SK-N-SH (cell line): ENCODE measurements around the gene CD99L2. TPM values are rescaled to one million over a fixed set of nuclear protein-coding genes. Genes with fewer than 3 reads are reported as not detected.

Source experiments
- CTCF ChIA-PET: fragments of 300-600, 350-600 bp; formaldehyde crosslinking; extraction: SDS; loops from one replicate; lab custom pipeline; 2021; lab: Yijun Ruan, JAX
- POLR2A ChIA-PET: fragments of 350-600 bp; sonication (Branson Sonifier 250); formaldehyde crosslinking; extraction: SDS; loops from one replicate; lab custom pipeline; 2020; ENCODE audit warnings: antibody characterized with exemption, inconsistent platforms; lab: Yijun Ruan, JAX
- DNase-seq: peaks from one replicate; pipeline ENCODE4 v3.0.0; 2012
- H2AFZ ChIP-seq: fragments of 200-600 bp; sonication (generic); 2 replicates; pipeline ENCODE4 v1.8.1; 2016; ENCODE audit warnings: antibody characterized with exemption, mild to moderate bottlenecking, low read depth
- H3F3A ChIP-seq: fragments of 200-600 bp; sonication (generic); replicated peaks from 2 replicates; pipeline ENCODE3; 2016; ENCODE audit warnings: antibody characterized with exemption, mild to moderate bottlenecking; ENCODE audit not compliant: insufficient read depth
- H3K27ac ChIP-seq, 2 experiments: fragments of 200-500 bp in 1 of 2; fragments of 200-600 bp in 1 of 2; sonication (Bioruptor generic) in 1 of 2; sonication (generic), shearing (Covaris generic) in 1 of 2; 2 replicates each; pipeline versions ENCODE4 v1.5.1 to v1.6.1; 2014 to 2016; ENCODE audit warnings: low read depth in 2 of 2, inconsistent platforms in 1 of 2, low read length in 1 of 2, mild to moderate bottlenecking in 1 of 2, mixed read lengths in 1 of 2
- H3K27me3 ChIP-seq: fragments of 200-600 bp; sonication (generic), shearing (Covaris generic); 2 replicates; pipeline ENCODE4 v1.6.1; 2016; ENCODE audit warnings: mixed run types; ENCODE audit not compliant: insufficient read depth
- H3K36me3 ChIP-seq, 2 experiments: fragments of 200-500 bp in 1 of 2; fragments of 200-600 bp in 1 of 2; sonication (Bioruptor generic) in 1 of 2; sonication (generic) in 1 of 2; replicated peaks in 1 of 2; 2 replicates each; pipeline versions ENCODE3 to v1.5.1; 2014 to 2016; ENCODE audit warnings: low read length in 1 of 2, mild to moderate bottlenecking in 1 of 2; ENCODE audit not compliant: insufficient read depth in 2 of 2, control insufficient read depth in 1 of 2
- H3K4me1 ChIP-seq, 2 experiments: fragments of 200-500 bp in 1 of 2; fragments of 200-600 bp in 1 of 2; sonication (Bioruptor generic) in 1 of 2; sonication (generic), shearing (Covaris generic) in 1 of 2; 2 replicates each; pipeline versions ENCODE4 v1.5.1 to v1.6.1; 2014 to 2016; ENCODE audit warnings: low read depth in 1 of 2, low read length in 1 of 2, mixed run types in 1 of 2; ENCODE audit not compliant: insufficient read depth in 2 of 2, control insufficient read depth in 1 of 2
- H3K4me2 ChIP-seq: fragments of 200-600 bp; sonication (generic), shearing (Covaris generic); 2 replicates; pipeline ENCODE4 v1.6.1; 2017; ENCODE audit warnings: mixed run types
- H3K4me3 ChIP-seq, 2 experiments: fragments of 200-500 bp in 1 of 2; fragments of 200-600 bp in 1 of 2; sonication (Bioruptor generic) in 1 of 2; sonication (generic), shearing (Covaris generic) in 1 of 2; 2 replicates each; pipeline versions ENCODE4 v1.5.1 to v1.8.1; 2014 to 2016; ENCODE audit warnings: low read depth in 2 of 2, inconsistent platforms in 1 of 2, low read length in 1 of 2, mild to moderate bottlenecking in 1 of 2, mixed read lengths in 1 of 2, moderate library complexity in 1 of 2
- H3K79me2 ChIP-seq: fragments of 200-600 bp; sonication (generic); 2 replicates; pipeline ENCODE4 v1.8.1; 2017; ENCODE audit warnings: mild to moderate bottlenecking; ENCODE audit not compliant: insufficient read depth
- H3K9ac ChIP-seq: fragments of 200-600 bp; sonication (generic); 2 replicates; pipeline ENCODE4 v1.6.1; 2017; ENCODE audit warnings: mixed run types
- H3K9me2 ChIP-seq: fragments of 200-600 bp; sonication (generic); 2 replicates; pipeline ENCODE4 v1.6.1; 2017; ENCODE audit warnings: mixed run types
- H3K9me3 ChIP-seq: fragments of 200-600 bp; sonication (generic); 2 replicates; pipeline ENCODE4 v1.6.1; 2017; ENCODE audit warnings: mixed run types, mild to moderate bottlenecking, moderate library complexity
- H4K20me1 ChIP-seq: fragments of 200-600 bp; sonication (generic); 2 replicates; pipeline ENCODE4 v1.6.1; 2017; ENCODE audit warnings: mild to moderate bottlenecking, mixed run types; ENCODE audit not compliant: insufficient read depth
- EP300 ChIP-seq, 2 experiments: IDR thresholded peaks; 2 replicates each; pipeline versions ENCODE4 v1.4.0 to v1.6.1; 2012; ENCODE audit warnings: borderline replicate concordance in 1 of 2, low read depth in 1 of 2, low read length in 1 of 2
- NRF1 ChIP-seq: IDR thresholded peaks from 2 replicates; pipeline ENCODE4 v1.6.1; 2012; ENCODE audit warnings: low read depth, mild to moderate bottlenecking, low read length
- RXRA ChIP-seq: IDR thresholded peaks from 2 replicates; pipeline ENCODE4 v1.4.0; 2012; ENCODE audit warnings: low read depth, mild to moderate bottlenecking, borderline replicate concordance
- TCF12 ChIP-seq: IDR thresholded peaks from 2 replicates; pipeline ENCODE4 v1.4.0; 2012
- TEAD4 ChIP-seq: IDR thresholded peaks from 2 replicates; pipeline ENCODE4 v1.4.0; 2012; ENCODE audit warnings: mild to moderate bottlenecking, borderline replicate concordance; ENCODE audit not compliant: insufficient read depth
- YY1 ChIP-seq: IDR thresholded peaks from 2 replicates; pipeline ENCODE4 v1.4.0; 2012; ENCODE audit warnings: low read depth, mild to moderate bottlenecking
- WGBS: methylation state at CpG from one replicate; pipeline ENCODE4 v1.1.6; 2017; ENCODE audit warnings: low lambda C conversion rate; 5-methylcytosine and 5-hydroxymethylcytosine counted together
- polyA plus RNA-seq, 3 experiments: library from polyadenylated mRNA; depleted of rRNA; stranded (reverse); fragments of >200 nt; gene quantifications; 2 replicates each; pipeline ENCODE4 v1.2.3, GENCODE V29; 2012
- TF ChIP-seq, protein P1 (sequence below): IDR thresholded peaks from 2 replicates; pipeline ENCODE4; 2012

CD99L2 gene
- polyA plus RNA-seq, 1 of the 3 experiments (the other 2 are of a cell fraction): 57.7 TPM

DNA sequence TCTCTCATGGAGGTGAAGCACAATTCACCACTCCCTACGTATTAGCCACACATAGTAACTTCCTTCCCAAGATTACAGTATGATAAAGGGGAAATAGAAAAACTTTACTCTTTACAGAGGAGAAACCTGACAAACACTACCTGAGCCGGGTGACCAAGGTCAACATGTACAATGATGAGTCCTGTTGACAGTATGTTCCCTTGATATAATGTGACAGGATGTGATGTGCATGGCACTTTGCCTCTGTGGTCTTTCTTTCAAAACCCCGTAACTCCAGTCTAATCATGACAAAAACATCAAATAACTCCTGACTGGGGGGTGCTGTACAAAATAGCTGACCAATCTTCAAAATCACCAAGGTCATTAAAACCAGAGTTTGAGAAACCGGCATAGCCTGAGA is 60.6 kb downstream of the CD99L2 start:
- H3K9ac ChIP-seq: no peak overlapping the region
- no peaks in the 10 kb centered on the region for H3K79me2 ChIP-seq
- POLR2A ChIA-PET: no interaction called here
- no peaks in the 10 kb centered on the region for H3K27me3 ChIP-seq
- H3F3A ChIP-seq: no peaks in the 10 kb centered on the region
- WGBS: 65% methylated on average over 4 of the region's 4 CpGs
- TF ChIP-seq TEAD4: no peak
- H3K9me2 ChIP-seq: no peaks in the 10 kb centered on the region
- no peak overlapping the region for H2AFZ ChIP-seq
- no peak for DNase-seq
- H3K27ac ChIP-seq: no peak overlapping the region
- H3K9me3 ChIP-seq: no peaks in the 10 kb centered on the region
- no peaks in the 10 kb centered on the region for H3K36me3 ChIP-seq
- no peaks in the 10 kb centered on the region for H4K20me1 ChIP-seq
- H3K4me3 ChIP-seq: no peak overlapping the region
- H3K4me1 ChIP-seq: no peaks in the 10 kb centered on the region
- CTCF ChIA-PET: no interaction called here
- no peak overlapping the region for H3K4me2 ChIP-seq

DNA sequence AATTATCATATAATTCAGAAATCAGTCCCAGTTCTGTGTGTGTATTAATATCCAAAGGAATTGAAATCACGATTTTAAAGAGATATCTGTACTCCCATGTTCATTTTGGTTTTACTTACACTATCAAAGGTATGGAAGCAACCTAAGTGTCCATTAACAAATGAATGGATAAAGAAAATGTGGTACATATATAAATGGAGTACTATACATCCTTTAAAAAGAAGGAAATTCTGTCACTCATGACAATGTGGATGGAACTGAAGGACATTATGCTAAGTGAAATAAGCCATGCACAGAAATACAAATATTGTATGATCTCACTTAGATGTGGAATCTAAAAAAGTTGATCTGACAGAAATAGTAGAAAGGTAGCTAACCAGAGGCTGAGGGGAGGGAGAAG is 63.8 kb downstream of the CD99L2 start:
- H3K36me3 ChIP-seq: no peaks in the 10 kb centered on the region
- no peak overlapping the region for H3K9ac ChIP-seq
- no peak overlapping the region for H3K4me2 ChIP-seq
- WGBS: 11% methylated on average over 1 of the region's 1 CpG
- no peak overlapping the region for H2AFZ ChIP-seq
- H3K27ac ChIP-seq: no peak overlapping the region
- H3K4me1 ChIP-seq: no peaks in the 10 kb centered on the region
- no peaks in the 10 kb centered on the region for H3K27me3 ChIP-seq
- H3K9me3 ChIP-seq: no peaks in the 10 kb centered on the region
- CTCF ChIA-PET: no interaction called here
- no peaks in the 10 kb centered on the region for H4K20me1 ChIP-seq
- no peak for DNase-seq
- no peaks in the 10 kb centered on the region for H3K9me2 ChIP-seq
- H3F3A ChIP-seq: no peaks in the 10 kb centered on the region
- POLR2A ChIA-PET: no interaction called here
- no peak for TF ChIP-seq YY1
- H3K4me3 ChIP-seq: no peak overlapping the region
- no peaks in the 10 kb centered on the region for H3K79me2 ChIP-seq

DNA sequence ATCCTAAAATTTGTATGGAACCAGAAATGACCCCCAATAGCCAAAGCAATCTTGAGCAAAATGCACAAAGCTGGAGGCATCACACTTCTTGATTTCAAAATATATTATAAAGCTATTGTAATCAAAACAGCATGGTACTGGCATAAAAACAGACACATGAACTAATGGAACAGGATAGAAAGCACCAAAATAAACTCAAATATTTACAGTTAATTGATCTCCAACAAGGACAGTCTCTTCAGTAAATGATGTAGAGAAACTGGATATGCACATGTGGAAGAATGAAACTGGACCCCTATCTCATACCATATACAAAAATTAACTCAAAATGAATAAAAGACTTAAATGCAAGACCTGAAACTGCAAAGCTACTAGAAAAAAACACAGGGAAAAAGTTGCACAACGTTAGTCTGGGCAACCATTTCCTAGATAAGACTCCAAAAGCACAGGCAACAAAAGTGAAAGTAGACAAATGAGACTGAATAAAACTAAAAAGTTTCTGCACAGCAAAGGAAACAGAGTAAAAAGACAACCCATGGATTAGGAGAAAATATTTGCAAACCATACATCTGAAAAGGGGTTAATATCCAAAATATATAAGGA is 64.9 kb downstream of the CD99L2 start:
- 33% methylated on average over 1 of the region's 1 CpG for WGBS
- TF ChIP-seq TCF12 (no peak), NRF1 (no peak), RXRA (no peak), EP300 (IDR thresholded peaks at IDR 0.05; ENCODE audit: borderline replicate concordance in 1 of 2, low read depth in 1 of 2, low read length in 1 of 2) (no peak)
- TF ChIP-seq, protein P1, sequence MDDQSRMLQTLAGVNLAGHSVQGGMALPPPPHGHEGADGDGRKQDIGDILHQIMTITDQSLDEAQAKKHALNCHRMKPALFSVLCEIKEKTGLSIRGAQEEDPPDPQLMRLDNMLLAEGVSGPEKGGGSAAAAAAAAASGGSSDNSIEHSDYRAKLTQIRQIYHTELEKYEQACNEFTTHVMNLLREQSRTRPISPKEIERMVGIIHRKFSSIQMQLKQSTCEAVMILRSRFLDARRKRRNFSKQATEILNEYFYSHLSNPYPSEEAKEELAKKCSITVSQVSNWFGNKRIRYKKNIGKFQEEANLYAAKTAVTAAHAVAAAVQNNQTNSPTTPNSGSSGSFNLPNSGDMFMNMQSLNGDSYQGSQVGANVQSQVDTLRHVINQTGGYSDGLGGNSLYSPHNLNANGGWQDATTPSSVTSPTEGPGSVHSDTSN: no peak
- H3K27me3 ChIP-seq: no peaks in the 10 kb centered on the region

More for the DNA sequence above, 64.9 kb downstream of the CD99L2 start:
- H3K4me2 ChIP-seq: no peak overlapping the region
- no peak overlapping the region for H3K9ac ChIP-seq
- H4K20me1 ChIP-seq: no peaks in the 10 kb centered on the region
- ChIA-PET POLR2A (no interaction called here), CTCF (no interaction called here)
- no peak overlapping the region for H3K4me3 ChIP-seq
- H3K9me2 ChIP-seq: no peaks in the 10 kb centered on the region
- H3K36me3 ChIP-seq: no peaks in the 10 kb centered on the region
- H3F3A ChIP-seq: no peaks in the 10 kb centered on the region
- H3K27ac ChIP-seq: no peak overlapping the region
- no peaks in the 10 kb centered on the region for H3K79me2 ChIP-seq
- no peak overlapping the region for H2AFZ ChIP-seq
- H3K4me1 ChIP-seq: no peaks in the 10 kb centered on the region
- DNase-seq: no peak
- no peaks in the 10 kb centered on the region for H3K9me3 ChIP-seq
